ENCODE data around the gene MOB3A.

Gene MOB3A

GRCh38 chr19:2122982-2123381, 26.9 kb upstream of the MOB3A start:
- TF ChIP-seq EZH2phosphoT487 (IDR thresholded peaks at IDR 0.05; ENCODE audit: borderline replicate concordance, low read length) (no peak), CTCF (IDR thresholded peaks at IDR 0.05; ENCODE audit: low read depth, low read length, poor library complexity, severe bottlenecking) (no peak)
- Histone ChIP-seq H3K4me2 (ENCODE audit: low read length) (no peak overlapping the region), H3K36me3 (ENCODE audit: control insufficient read depth, low read length) (peaks cover 68% of the 10 kb centered on the region), H3K9me3 (ENCODE audit: control insufficient read depth, insufficient read depth, low read length) (no peaks in the 10 kb centered on the region), H3K27me3 (ENCODE audit: control insufficient read depth, low read length) (no peaks in the 10 kb centered on the region), H3K4me1 (ENCODE audit: control insufficient read depth, low read length) (no peaks in the 10 kb centered on the region), H3K4me3 (ENCODE audit: low read length) (no peak overlapping the region), H3F3A (ENCODE audit: control insufficient read depth, insufficient read depth) (no peaks in the 10 kb centered on the region), H3K27ac (ENCODE audit: low read depth, low read length) (no peak overlapping the region), H3K79me2 (ENCODE audit: control insufficient read depth, low read length) (no peaks in the 10 kb centered on the region), H4K20me1 (ENCODE audit: control insufficient read depth, insufficient read depth, low read depth, low read length) (no peaks in the 10 kb centered on the region), H3K9me2 (replicated peaks; ENCODE audit: control insufficient read depth, low read length) (no peaks in the 10 kb centered on the region)

GRCh38 chr19:2122251-2122650, 26.1 kb upstream of the MOB3A start:
- Histone ChIP-seq H3K9me2 (replicated peaks; ENCODE audit: control insufficient read depth, low read length) (no peaks in the 10 kb centered on the region), H3K9me3 (ENCODE audit: control insufficient read depth, insufficient read depth, low read length) (no peaks in the 10 kb centered on the region), H3K79me2 (ENCODE audit: control insufficient read depth, low read length) (no peaks in the 10 kb centered on the region), H3K4me3 (ENCODE audit: low read length) (no peak overlapping the region), H4K20me1 (ENCODE audit: control insufficient read depth, insufficient read depth, low read depth, low read length) (no peaks in the 10 kb centered on the region), H3K4me2 (ENCODE audit: low read length) (no peak overlapping the region), H3K4me1 (ENCODE audit: control insufficient read depth, low read length) (no peaks in the 10 kb centered on the region), H3K36me3 (ENCODE audit: control insufficient read depth, low read length) (peaks cover 67% of the 10 kb centered on the region), H3F3A (ENCODE audit: control insufficient read depth, insufficient read depth) (no peaks in the 10 kb centered on the region), H3K27ac (ENCODE audit: low read depth, low read length) (no peak overlapping the region), H3K27me3 (ENCODE audit: control insufficient read depth, low read length) (no peaks in the 10 kb centered on the region)
- no peak for TF ChIP-seq EZH2phosphoT487 (IDR thresholded peaks at IDR 0.05; ENCODE audit: borderline replicate concordance, low read length)
- no peak for TF ChIP-seq CTCF (IDR thresholded peaks at IDR 0.05; ENCODE audit: low read depth, low read length, poor library complexity, severe bottlenecking)

- no peak for TF ChIP-seq CTCF (IDR thresholded peaks at IDR 0.05; ENCODE audit: low read depth, low read length, poor library complexity, severe bottlenecking)
- TF ChIP-seq EZH2phosphoT487 (IDR thresholded peaks at IDR 0.05; ENCODE audit: borderline replicate concordance, low read length), result no peak
- no peaks in the 10 kb centered on the region for H3K27me3 ChIP-seq (ENCODE audit: control insufficient read depth, low read length)
- H3K36me3 ChIP-seq (ENCODE audit: control insufficient read depth, low read length), result peaks cover 71% of the 10 kb centered on the region
- no peaks in the 10 kb centered on the region for H3K79me2 ChIP-seq (ENCODE audit: control insufficient read depth, low read length)
- H3K9me2 ChIP-seq (replicated peaks; ENCODE audit: control insufficient read depth, low read length), result no peaks in the 10 kb centered on the region
- no peaks in the 10 kb centered on the region for H4K20me1 ChIP-seq (ENCODE audit: control insufficient read depth, insufficient read depth, low read depth, low read length)
- no peaks in the 10 kb centered on the region for H3F3A ChIP-seq (ENCODE audit: control insufficient read depth, insufficient read depth)
- no peak overlapping the region for H3K4me2 ChIP-seq (ENCODE audit: low read length)
- no peak overlapping the region for H3K4me3 ChIP-seq (ENCODE audit: low read length)
- no peak overlapping the region for H3K27ac ChIP-seq (ENCODE audit: low read depth, low read length)
- H3K4me1 ChIP-seq (ENCODE audit: control insufficient read depth, low read length), result no peaks in the 10 kb centered on the region
- no peaks in the 10 kb centered on the region for H3K9me3 ChIP-seq (ENCODE audit: control insufficient read depth, insufficient read depth, low read length)
Measured at GRCh38 chr19:2121416-2122051, 25.4 kb upstream of the MOB3A start.
